Choroid plexus epithelial cell (primary cell): ENCODE measurements around the gene ANO1.

Experiments
- DNase-seq: peaks from one replicate; pipeline ENCODE4 v3.0.0-alpha.2; 2010; ENCODE audit warnings: low read depth
- H3K4me3 ChIP-seq: 2 replicates; pipeline ENCODE4 v1.5.1; 2011; ENCODE audit warnings: low read depth, mild to moderate bottlenecking, control low read depth, low read length, moderate library complexity
- TF ChIP-seq, protein P1 (sequence below): conservative IDR thresholded peaks from 2 replicates; pipeline ENCODE4 v1.5.1; 2011; ENCODE audit warnings: low read depth, mild to moderate bottlenecking, control low read depth, inconsistent platforms, low read length, moderate library complexity

The ANO1 gene

DNA sequence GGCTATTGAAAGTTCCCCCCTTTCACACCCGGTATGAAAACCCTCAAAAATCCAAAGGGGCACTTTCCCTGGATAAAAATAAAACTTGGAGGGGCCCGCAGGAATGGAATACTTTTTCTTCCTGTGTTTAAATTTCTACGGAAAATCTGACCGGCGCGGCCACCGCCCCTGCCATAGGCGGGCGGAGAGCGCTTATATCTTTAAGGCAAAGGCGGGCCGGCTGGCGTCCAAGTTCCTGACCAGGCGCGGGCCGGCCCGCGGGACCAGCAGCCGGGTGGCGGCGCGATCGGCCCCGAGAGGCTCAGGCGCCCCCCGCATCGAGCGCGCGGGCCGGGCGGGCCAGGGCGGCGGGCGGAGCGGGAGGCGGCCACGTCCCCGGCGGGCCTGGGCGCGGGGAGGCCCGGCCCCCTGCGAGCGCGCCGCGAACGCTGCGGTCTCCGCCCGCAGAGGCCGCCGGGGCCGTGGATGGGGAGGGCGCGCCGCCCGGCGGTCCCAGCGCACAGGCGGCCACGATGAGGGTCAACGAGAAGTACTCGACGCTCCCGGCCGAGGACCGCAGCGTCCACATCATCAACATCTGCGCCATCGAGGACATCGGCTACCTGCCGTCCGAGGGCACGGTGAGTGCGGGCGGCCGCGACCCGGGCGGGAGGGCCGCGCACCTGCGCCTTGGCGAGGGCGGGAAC lies at the start of gene ANO1:
ANO1 (plus strand) TSS at position 223 of the 686 bp plus-strand sequence; CDS start at position 513, 290 bp downstream.
- H3K4me3 ChIP-seq: no peak within 1 kb of the TSS

DNA sequence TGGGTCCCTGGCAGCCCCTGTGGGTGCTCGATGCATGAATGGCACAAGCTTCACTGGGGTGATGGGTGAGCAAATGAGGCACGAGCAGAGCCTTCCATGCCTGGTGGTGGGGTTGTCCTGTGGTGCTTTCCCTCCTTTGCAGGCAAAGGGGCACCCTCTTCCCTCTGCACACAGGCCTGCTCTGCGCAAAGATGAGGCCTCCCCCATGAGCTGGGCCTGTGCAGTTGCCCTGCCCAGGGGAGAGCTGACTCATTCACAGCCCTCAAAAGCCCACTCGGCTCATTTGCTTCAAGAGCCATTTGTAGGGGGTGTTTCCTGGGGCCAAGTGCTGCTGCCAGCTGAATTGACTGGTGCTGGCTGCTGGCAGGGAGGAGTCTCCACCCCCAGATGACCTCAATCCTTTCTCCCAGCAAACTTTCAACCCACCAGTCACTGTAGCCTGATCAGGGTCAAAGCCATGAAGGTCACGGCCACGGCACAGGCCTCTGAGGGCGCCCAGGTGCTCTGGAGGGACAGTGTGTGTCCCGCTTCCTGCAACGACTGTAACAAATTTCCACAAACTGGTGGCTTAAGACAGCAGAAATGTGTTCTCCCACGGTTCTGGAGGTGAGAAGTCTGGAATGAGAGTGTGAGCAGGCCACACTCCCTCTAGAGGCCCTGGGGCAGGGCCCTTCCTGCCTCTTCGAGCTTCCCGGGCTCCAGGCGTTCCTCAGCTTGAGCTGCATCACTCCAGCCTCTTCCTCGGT lies 48.8 kb upstream of the ANO1 start:
- TF ChIP-seq, protein P1, sequence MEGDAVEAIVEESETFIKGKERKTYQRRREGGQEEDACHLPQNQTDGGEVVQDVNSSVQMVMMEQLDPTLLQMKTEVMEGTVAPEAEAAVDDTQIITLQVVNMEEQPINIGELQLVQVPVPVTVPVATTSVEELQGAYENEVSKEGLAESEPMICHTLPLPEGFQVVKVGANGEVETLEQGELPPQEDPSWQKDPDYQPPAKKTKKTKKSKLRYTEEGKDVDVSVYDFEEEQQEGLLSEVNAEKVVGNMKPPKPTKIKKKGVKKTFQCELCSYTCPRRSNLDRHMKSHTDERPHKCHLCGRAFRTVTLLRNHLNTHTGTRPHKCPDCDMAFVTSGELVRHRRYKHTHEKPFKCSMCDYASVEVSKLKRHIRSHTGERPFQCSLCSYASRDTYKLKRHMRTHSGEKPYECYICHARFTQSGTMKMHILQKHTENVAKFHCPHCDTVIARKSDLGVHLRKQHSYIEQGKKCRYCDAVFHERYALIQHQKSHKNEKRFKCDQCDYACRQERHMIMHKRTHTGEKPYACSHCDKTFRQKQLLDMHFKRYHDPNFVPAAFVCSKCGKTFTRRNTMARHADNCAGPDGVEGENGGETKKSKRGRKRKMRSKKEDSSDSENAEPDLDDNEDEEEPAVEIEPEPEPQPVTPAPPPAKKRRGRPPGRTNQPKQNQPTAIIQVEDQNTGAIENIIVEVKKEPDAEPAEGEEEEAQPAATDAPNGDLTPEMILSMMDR: no peak
- no peak for DNase-seq
- H3K4me3 ChIP-seq: no peak overlapping the region

More for the DNA sequence above, at the start of gene ANO1:
- TF ChIP-seq, protein P1: no peak
- no peak for DNase-seq

DNA sequence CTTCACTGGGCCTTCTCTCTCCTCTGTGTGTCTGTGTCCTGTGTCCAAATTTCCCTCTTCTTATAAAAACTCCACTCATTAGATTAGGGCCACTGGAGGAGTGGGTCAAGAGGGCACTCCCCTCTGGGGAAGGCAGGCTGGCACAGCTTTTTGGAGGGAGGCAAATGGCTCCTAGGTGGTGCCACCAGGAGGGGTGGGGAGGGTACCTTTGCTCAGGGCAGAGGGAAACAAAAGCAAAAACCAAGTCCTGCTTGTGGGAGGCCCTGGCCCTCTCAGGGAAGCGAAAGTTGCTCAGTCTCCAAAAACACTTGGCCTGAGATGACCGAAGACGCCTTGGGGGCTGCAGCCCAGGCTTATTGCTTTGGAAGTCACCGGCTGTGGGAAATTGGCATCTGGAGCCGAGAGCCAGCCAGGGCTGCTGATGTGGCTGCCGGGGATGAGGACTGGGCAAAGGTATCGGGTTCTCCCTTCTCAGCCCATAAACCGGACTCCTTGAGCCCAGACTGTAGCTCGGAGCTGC lies 48.2 kb upstream of the ANO1 start:
- H3K4me3 ChIP-seq: no peak overlapping the region
- TF ChIP-seq, protein P1: no peak
- DNase-seq: no peak

DNA sequence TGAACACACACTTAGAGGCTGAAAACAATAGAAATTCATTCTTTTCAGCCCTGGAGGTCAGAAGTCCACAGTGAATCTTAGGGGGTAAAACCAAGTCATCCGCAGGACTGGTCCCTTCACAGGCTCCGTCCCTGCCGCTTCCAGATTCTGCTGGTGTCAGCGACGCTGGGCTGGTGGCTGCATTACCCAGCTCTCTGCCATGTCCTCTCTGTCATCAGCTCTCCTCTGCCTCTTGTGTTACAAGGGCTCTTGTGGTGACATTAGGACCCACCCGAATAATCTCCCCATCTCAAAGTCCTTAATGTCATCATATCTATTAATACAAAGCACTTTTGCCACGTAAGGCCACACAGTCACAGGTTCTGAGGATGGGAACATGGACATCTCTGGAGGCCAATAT lies 47.7 kb upstream of the ANO1 start:
- TF ChIP-seq, protein P1: no peak
- no peak for DNase-seq
- no peak overlapping the region for H3K4me3 ChIP-seq

DNA sequence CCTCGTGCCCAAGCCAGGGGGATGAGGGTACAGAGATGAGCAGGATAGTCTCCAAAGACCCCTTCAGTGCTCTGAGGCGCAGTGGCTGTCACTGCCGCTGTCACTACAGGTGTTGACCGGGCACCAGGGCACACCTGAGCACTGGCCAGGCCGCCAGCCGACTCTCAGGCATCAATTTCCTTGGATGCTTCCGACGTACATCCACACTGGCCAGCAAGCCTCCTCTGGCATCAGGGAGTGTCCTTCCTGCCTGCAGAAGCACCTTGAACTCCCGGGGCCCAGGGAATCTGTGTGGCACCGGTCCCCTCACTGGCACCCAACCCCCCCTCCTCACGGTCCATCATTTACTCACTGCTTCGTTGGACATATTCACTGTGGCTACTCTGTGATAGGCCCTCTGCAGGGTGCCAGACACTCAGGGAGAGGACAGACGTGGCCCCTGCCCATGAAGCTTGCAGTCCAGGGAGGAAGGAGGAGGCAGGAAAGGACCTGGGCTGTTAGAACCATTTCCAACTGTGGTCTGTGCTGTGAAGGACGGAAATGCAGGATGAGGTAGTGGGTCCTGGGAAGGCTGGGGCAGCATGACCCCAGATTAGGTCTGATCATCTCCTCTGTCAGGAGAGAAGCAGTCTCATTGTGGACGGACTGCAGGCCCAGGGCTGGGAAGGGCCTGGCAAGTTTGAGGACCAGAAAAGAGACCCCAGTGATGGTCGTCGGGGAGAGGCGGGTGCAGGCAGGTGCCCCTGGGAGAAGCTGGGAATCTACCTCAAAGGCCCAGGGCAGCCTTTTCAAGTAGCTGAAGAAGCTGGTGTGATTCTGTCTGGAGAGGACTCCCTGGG lies 46.3 kb upstream of the ANO1 start:
- TF ChIP-seq, protein P1: no peak
- no peak for DNase-seq
- no peak overlapping the region for H3K4me3 ChIP-seq

DNA sequence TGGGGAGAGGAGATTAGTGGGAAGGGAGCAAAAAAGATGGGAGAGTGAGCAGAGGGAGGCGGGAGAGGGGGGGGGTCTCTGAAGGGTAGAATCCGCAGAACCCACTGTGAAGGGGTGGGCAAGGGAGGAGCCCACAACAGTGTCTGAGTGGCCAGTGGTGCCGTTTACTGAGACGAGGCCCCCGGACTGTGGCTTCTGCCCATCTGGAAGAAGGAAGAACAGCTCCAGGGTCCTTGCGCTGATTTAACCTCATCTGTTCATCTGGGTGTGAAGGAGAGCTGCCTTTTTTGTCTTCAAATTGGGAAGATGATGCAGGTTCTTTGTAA lies 45.7 kb upstream of the ANO1 start:
- no peak overlapping the region for H3K4me3 ChIP-seq
- DNase-seq: no peak
- TF ChIP-seq, protein P1: no peak
